ENCODE results near the gene COMMD4. TPM values are rescaled to one million over a fixed set of nuclear protein-coding genes. Genes with fewer than 3 reads are reported as not detected.

The COMMD4 gene
- total and polyA plus RNA-seq, 2 of the 8 experiments (the other 6 are each of a cell fraction or from before 2014, with no cell fraction given) = 131 to 236 TPM

- no peak overlapping the region for H3K56ac ChIP-seq (replicated peaks; ENCODE audit: insufficient read length, low read depth, low read length)
- H2BK12ac ChIP-seq (ENCODE audit: low read depth, low read length) = no peak overlapping the region
- H3K14ac ChIP-seq (ENCODE audit: insufficient read length) = no peak overlapping the region
- H3K4me2 ChIP-seq (ENCODE audit: insufficient read depth in 1 of 2, low read depth in 2 of 2, low read length in 2 of 2) = no peak overlapping the region
- no peak overlapping the region for H3K4ac ChIP-seq (replicated peaks; ENCODE audit: insufficient read length, low read depth, low read length)
- no peaks in the 10 kb centered on the region for H3K23me2 ChIP-seq (ENCODE audit: low read depth, low read length)
- no peak overlapping the region for H2AFZ ChIP-seq (ENCODE audit: low read length)
- POLR2A ChIA-PET (ENCODE audit: partially characterized antibody) = interaction anchor here (0.7 to 6.5 kb wide), 3 partner anchors 8 to 21 kb away, joined by 3 to 69 read pairs (median 9); partner anchors contain the start of genes MAN2C1 and NEIL1
- no peaks in the 10 kb centered on the region for H3K79me1 ChIP-seq (ENCODE audit: low read depth, low read length)
- no peak overlapping the region for H3K9ac ChIP-seq (replicated peaks in 1 of 4; ENCODE audit: extremely low read depth in 1 of 4, low read depth in 3 of 4, low read length in 3 of 4)
- no peak for TF ChIP-seq SIX5 (IDR thresholded peaks at IDR 0.05; ENCODE audit: low read depth, low read length)
- H3K27ac ChIP-seq (ENCODE audit: low read depth, low read length) = no peak overlapping the region
- DNase-seq (ENCODE audit: low read depth in 1 of 2, low spot score in 2 of 2) (no peak), FAIRE-seq (no peak)
- no peak overlapping the region for H2BK120ac ChIP-seq (replicated peaks; ENCODE audit: low read depth, low read length)
- H4K5ac ChIP-seq (ENCODE audit: insufficient read length, low read depth, low read length) = no peak overlapping the region
- H2BK5ac ChIP-seq (ENCODE audit: low read depth, low read length) = no peak overlapping the region
- no peaks in the 10 kb centered on the region for H3K9me3 ChIP-seq (ENCODE audit: insufficient read depth in 2 of 2, low read depth in 1 of 2, low read length in 1 of 2)
- H3K36me3 ChIP-seq (ENCODE audit: control insufficient read depth in 2 of 4, insufficient read depth in 4 of 4, low read length in 3 of 4) = peaks cover 0 to 25% (median 3%) of the 10 kb centered on the region in 4 experiments; a peak in 5 of 8 replicates
- no peak overlapping the region for H3K4me3 ChIP-seq (ENCODE audit: extremely low read depth in 1 of 4, insufficient read depth in 2 of 4, low read depth in 3 of 4, low read length in 4 of 4)
- 82% methylated on average over 1 of the region's 1 CpG; no CpG with 5 or more reads in 1 of the 2 experiments for WGBS, 2 experiments (ENCODE audit: extremely low coverage in 1 of 2, insufficient coverage in 1 of 2, insufficient read length in 1 of 2, insufficient replicate concordance in 2 of 2, low coverage in 1 of 2, low lambda C conversion rate in 2 of 2, missing lambda C conversion rate in 1 of 2)
- no peak overlapping the region for H2AK5ac ChIP-seq (ENCODE audit: low read depth, low read length)
- CTCF ChIA-PET (ENCODE audit: partially characterized antibody) = interaction anchor here (0.6 kb wide), 1 partner anchor 10 kb away, joined by 4 read pairs; no protein-coding TSS in a partner anchor
- no peaks in the 10 kb centered on the region for H3K79me2 ChIP-seq (ENCODE audit: control insufficient read depth in 1 of 2, insufficient read depth in 2 of 2, low read length in 2 of 2)
- H3K4me1 ChIP-seq (replicated peaks in 1 of 4; ENCODE audit: control insufficient read depth in 3 of 4, insufficient read depth in 4 of 4, low read length in 3 of 4) = no peaks in the 10 kb centered on the region
- no peak overlapping the region for H3K18ac ChIP-seq (ENCODE audit: extremely low read depth, low read length)
- H2BK20ac ChIP-seq (ENCODE audit: low read length) = no peak overlapping the region
- H4K91ac ChIP-seq (replicated peaks; ENCODE audit: insufficient read length, low read length) = no peak overlapping the region
- H2BK15ac ChIP-seq (ENCODE audit: low read length) = no peak overlapping the region
- no peak overlapping the region for H3K23ac ChIP-seq (ENCODE audit: insufficient read length)
- no peaks in the 10 kb centered on the region for H3K27me3 ChIP-seq (replicated peaks in 1 of 4; ENCODE audit: control insufficient read depth in 3 of 4, extremely low read depth in 1 of 4, insufficient read depth in 3 of 4, low read length in 3 of 4)
- H4K8ac ChIP-seq (ENCODE audit: extremely low read depth, insufficient read depth, low read length) = no peak overlapping the region
- H4K20me1 ChIP-seq (replicated peaks in 1 of 2; ENCODE audit: control insufficient read depth in 1 of 2, insufficient read depth in 2 of 2, low read length in 2 of 2) = peaks cover 0 to 5% of the 10 kb centered on the region in 2 experiments
Observed at GRCh38 chr15:75360391-75360790, 24.5 kb downstream of the COMMD4 start.
